Fibroblast of lung (primary cell): ENCODE data around the gene RCAN2. TPM values are rescaled to one million over a fixed set of nuclear protein-coding genes. Genes with fewer than 3 reads are reported as not detected.

Experiments used
- DNase-seq, 2 donors: peaks; one replicate each; pipeline versions ENCODE4 v3.0.0 to v3.0.0-alpha.2; 2010; ENCODE audit warnings: low read depth in 2 of 2
- H2AFZ ChIP-seq: 2 replicates; pipeline ENCODE4 v1.5.1; 2012; ENCODE audit warnings: low read length, control low read depth, inconsistent platforms
- H3K27ac ChIP-seq: 2 replicates; pipeline ENCODE4 v1.5.1; 2011; ENCODE audit warnings: low read length, control low read depth; ENCODE audit not compliant: insufficient read depth
- H3K27me3 ChIP-seq: 2 replicates; pipeline ENCODE4 v1.5.1; 2011; ENCODE audit warnings: mild to moderate bottlenecking, low read length; ENCODE audit not compliant: control insufficient read depth, insufficient read depth
- H3K36me3 ChIP-seq: 2 replicates; pipeline ENCODE4 v1.5.1; 2011; ENCODE audit warnings: low read length; ENCODE audit not compliant: control insufficient read depth, insufficient read depth
- H3K4me1 ChIP-seq: 2 replicates; pipeline ENCODE4 v1.5.1; 2011; ENCODE audit warnings: low read length; ENCODE audit not compliant: control insufficient read depth, insufficient read depth; ENCODE audit errors: extremely low read depth
- H3K4me2 ChIP-seq: 2 replicates; pipeline ENCODE4 v1.5.1; 2011; ENCODE audit warnings: low read length, control low read depth; ENCODE audit not compliant: insufficient read depth; ENCODE audit errors: extremely low read depth
- H3K4me3 ChIP-seq, 4 experiments: fragments of 200-600 bp in 1 of 4; sonication (generic) in 1 of 4; replicated peaks in 1 of 4; 2 replicates each; pipeline ENCODE4 v1.5.1; 2011 to 2016; ENCODE audit warnings: low read length in 4 of 4, low read depth in 3 of 4, mild to moderate bottlenecking in 3 of 4, control low read depth in 2 of 4, inconsistent platforms in 1 of 4, mixed read lengths in 1 of 4; ENCODE audit not compliant: insufficient read depth in 1 of 4; ENCODE audit errors: control extremely low read depth in 1 of 4
- H3K79me2 ChIP-seq: 2 replicates; pipeline ENCODE4 v1.5.1; 2012; ENCODE audit warnings: mild to moderate bottlenecking, low read length, inconsistent platforms; ENCODE audit not compliant: control insufficient read depth, insufficient read depth
- H3K9ac ChIP-seq: 2 replicates; pipeline ENCODE4 v1.5.1; 2011; ENCODE audit warnings: mild to moderate bottlenecking, low read length, control low read depth; ENCODE audit not compliant: insufficient read depth
- H3K9me3 ChIP-seq: 2 replicates; pipeline ENCODE4 v1.5.1; 2012; ENCODE audit warnings: low read depth, low read length; ENCODE audit not compliant: control insufficient read depth, insufficient read depth
- H4K20me1 ChIP-seq: 2 replicates; pipeline ENCODE4 v1.5.1; 2011; ENCODE audit warnings: low read length; ENCODE audit not compliant: control insufficient read depth, insufficient read depth; ENCODE audit errors: extremely low read depth
- CTCF ChIP-seq, 2 donors: IDR thresholded peaks in 1 of 2; conservative IDR thresholded peaks in 1 of 2; 1 replicate in 1 of 2; 2 replicates in 1 of 2; pipeline ENCODE4 v1.5.1; 2011 to 2012; ENCODE audit warnings: low read length in 2 of 2, control low read depth in 1 of 2, inconsistent platforms in 1 of 2, low read depth in 1 of 2, mild to moderate bottlenecking in 1 of 2
- EZH2 ChIP-seq: IDR thresholded peaks from 2 replicates; pipeline ENCODE4 v1.5.1; 2012; ENCODE audit warnings: low read length, control low read depth, mild to moderate bottlenecking; ENCODE audit errors: missing control alignments
- polyA plus RNA-seq, 2 donors: library from polyadenylated mRNA; depleted of rRNA in 1 of 2; stranded (reverse) in 1 of 2; unstranded in 1 of 2; fragments of >200 nt; gene quantifications; 2 replicates each; pipeline ENCODE4 v1.2.1, GENCODE V29; 2011 to 2012; ENCODE audit warnings: missing spikeins in 1 of 2
- total RNA-seq: library from RNA; depleted of rRNA; stranded (reverse); fragments of >200 nt; gene quantifications from 2 replicates; pipeline ENCODE4 v1.2.1, GENCODE V29; 2014

The RCAN2 gene
- total and polyA plus RNA-seq, 2 donors (not counting 1 experiment from before 2014, with no cell fraction given): 11.7 to 38.0 TPM

- Histone ChIP-seq H3K36me3 (no peaks in the 10 kb centered on the region), H3K79me2 (no peaks in the 10 kb centered on the region), H3K27ac (no peak overlapping the region), H3K4me3 (no peak overlapping the region), H3K9me3 (no peaks in the 10 kb centered on the region), H2AFZ (no peak overlapping the region), H3K27me3 (no peaks in the 10 kb centered on the region), H3K9ac (no peak overlapping the region), H3K4me1 (no peaks in the 10 kb centered on the region), H4K20me1 (no peaks in the 10 kb centered on the region), H3K4me2 (no peak overlapping the region)
- DNase-seq: no peak
- TF ChIP-seq EZH2: no peak
- TF ChIP-seq CTCF (conservative IDR thresholded peaks at IDR 0.05 in 1 of 2, IDR thresholded peaks at IDR 0.05 in 1 of 2; ENCODE audit: low read depth in 1 of 2, low read length in 2 of 2): no peak
These were observed 112.3 kb downstream of the RCAN2 start for GRCh38 chr6:46378882-46379416.

GRCh38 chr6:46378161-46378881 is 112.9 kb downstream of the RCAN2 start:
- no peaks in the 10 kb centered on the region for H3K27me3 ChIP-seq
- no peaks in the 10 kb centered on the region for H3K4me1 ChIP-seq
- H3K36me3 ChIP-seq: no peaks in the 10 kb centered on the region
- TF ChIP-seq EZH2 (no peak), CTCF (conservative IDR thresholded peaks at IDR 0.05 in 1 of 2, IDR thresholded peaks at IDR 0.05 in 1 of 2; ENCODE audit: low read depth in 1 of 2, low read length in 2 of 2) (no peak)
- H2AFZ ChIP-seq: no peak overlapping the region
- no peak overlapping the region for H3K4me3 ChIP-seq
- H3K27ac ChIP-seq: no peak overlapping the region
- no peak overlapping the region for H3K9ac ChIP-seq
- H4K20me1 ChIP-seq: no peaks in the 10 kb centered on the region
- no peaks in the 10 kb centered on the region for H3K79me2 ChIP-seq
- no peak for DNase-seq
- no peak overlapping the region for H3K4me2 ChIP-seq
- H3K9me3 ChIP-seq: no peaks in the 10 kb centered on the region

GRCh38 chr6:46377209-46377608 is 114.0 kb downstream of the RCAN2 start:
- Histone ChIP-seq H3K4me3 (no peak overlapping the region), H3K9me3 (no peaks in the 10 kb centered on the region), H3K27ac (no peak overlapping the region), H3K9ac (no peak overlapping the region), H3K27me3 (no peaks in the 10 kb centered on the region), H3K4me2 (no peak overlapping the region), H3K79me2 (no peaks in the 10 kb centered on the region), H3K36me3 (no peaks in the 10 kb centered on the region), H4K20me1 (no peaks in the 10 kb centered on the region), H3K4me1 (no peaks in the 10 kb centered on the region), H2AFZ (no peak overlapping the region)
- no peak for DNase-seq
- TF ChIP-seq EZH2 (no peak), CTCF (conservative IDR thresholded peaks at IDR 0.05 in 1 of 2, IDR thresholded peaks at IDR 0.05 in 1 of 2; ENCODE audit: low read depth in 1 of 2, low read length in 2 of 2) (no peak)
